H1 (cell line): Measurements from ENCODE around the gene GAB3. TPM values are rescaled to one million over a fixed set of nuclear protein-coding genes. Genes with fewer than 3 reads are reported as not detected.

ENCODE experiments used
- CTCF ChIA-PET: fragments of 300-600 bp; sonication (Branson Sonifier 250); formaldehyde crosslinking; loops from one replicate; lab custom pipeline; 2021; ENCODE audit not compliant: partially characterized antibody; lab: Charles Lee
- POLR2A ChIA-PET: fragments of 300-600 bp; sonication (Branson Sonifier 250); formaldehyde crosslinking; loops from one replicate; lab custom pipeline; 2021; ENCODE audit warnings: inconsistent platforms; ENCODE audit not compliant: partially characterized antibody; lab: Charles Lee
- DNase-seq, 2 experiments: peaks; one replicate each; pipeline versions ENCODE4 v3.0.0 to v3.0.0-alpha.2; 2010 to 2022; ENCODE audit warnings: low spot score in 2 of 2, low read depth in 1 of 2, mixed read lengths in 1 of 2
- FAIRE-seq: peaks from 2 replicates; lab custom pipeline; 2011; peaks lifted over from hg19 to GRCh38; lab: Jason Lieb, UNC
- H2AFZ ChIP-seq: 2 replicates; pipeline ENCODE4 v1.8.1; 2012; ENCODE audit warnings: low read length, inconsistent platforms
- H2AK5ac ChIP-seq: 2 replicates; pipeline ENCODE4 v1.6.1; 2013; ENCODE audit warnings: low read depth, low read length
- H2BK120ac ChIP-seq: replicated peaks from 2 replicates; pipeline ENCODE3; 2013; ENCODE audit warnings: low read depth, low read length, inconsistent platforms
- H2BK12ac ChIP-seq: 2 replicates; pipeline ENCODE4 v1.6.1; 2013; ENCODE audit warnings: low read depth, low read length
- H2BK15ac ChIP-seq: 2 replicates; pipeline ENCODE4 v1.6.1; 2013; ENCODE audit warnings: low read length
- H2BK20ac ChIP-seq: 2 replicates; pipeline ENCODE4 v1.6.1; 2013; ENCODE audit warnings: low read length
- H2BK5ac ChIP-seq: 2 replicates; pipeline ENCODE4 v1.6.1; 2013; ENCODE audit warnings: low read depth, low read length
- H3K14ac ChIP-seq: 2 replicates; pipeline ENCODE4 v1.6.1; 2013; ENCODE audit warnings: inconsistent platforms; ENCODE audit not compliant: insufficient read length
- H3K18ac ChIP-seq: 2 replicates; pipeline ENCODE4 v1.6.1; 2013; ENCODE audit warnings: low read length; ENCODE audit errors: extremely low read depth
- H3K23ac ChIP-seq: 2 replicates; pipeline ENCODE4 v1.6.1; 2013; ENCODE audit warnings: inconsistent platforms; ENCODE audit not compliant: insufficient read length
- H3K23me2 ChIP-seq: 2 replicates; pipeline ENCODE4 v1.6.1; 2013; ENCODE audit warnings: low read depth, low read length
- H3K27ac ChIP-seq: 2 replicates; pipeline ENCODE4 v1.6.1; 2011; ENCODE audit warnings: low read depth, low read length, inconsistent platforms
- H3K27me3 ChIP-seq, 4 experiments: replicated peaks in 1 of 4; 1 replicate in 1 of 4; 2 replicates in 3 of 4; pipeline versions ENCODE4 v1.6.1 to v1.8.1; 2011 to 2013; ENCODE audit warnings: low read length in 3 of 4, mild to moderate bottlenecking in 3 of 4, inconsistent platforms in 2 of 4, mixed read lengths in 2 of 4, moderate library complexity in 1 of 4; ENCODE audit not compliant: control insufficient read depth in 3 of 4, insufficient read depth in 3 of 4; ENCODE audit errors: extremely low read depth in 1 of 4
- H3K36me3 ChIP-seq, 4 experiments: 2 replicates each; pipeline versions ENCODE4 v1.6.1 to v1.8.1; 2011 to 2013; ENCODE audit warnings: mild to moderate bottlenecking in 4 of 4, low read length in 3 of 4, moderate library complexity in 2 of 4, control low read depth in 1 of 4, inconsistent platforms in 1 of 4; ENCODE audit not compliant: insufficient read depth in 4 of 4, control insufficient read depth in 2 of 4
- H3K4ac ChIP-seq: replicated peaks from 2 replicates; pipeline ENCODE3; 2013; ENCODE audit warnings: low read length, low read depth, mixed read lengths, inconsistent platforms; ENCODE audit not compliant: insufficient read length
- H3K4me1 ChIP-seq, 4 experiments: replicated peaks in 1 of 4; 1 replicate in 1 of 4; 2 replicates in 3 of 4; pipeline versions ENCODE4 v1.6.1 to v1.8.1; 2011 to 2013; ENCODE audit warnings: low read length in 3 of 4, inconsistent platforms in 2 of 4, mixed read lengths in 1 of 4; ENCODE audit not compliant: insufficient read depth in 4 of 4, control insufficient read depth in 3 of 4
- H3K4me2 ChIP-seq, 2 experiments: 2 replicates each; pipeline versions ENCODE4 v1.6.1 to v1.8.1; 2011 to 2013; ENCODE audit warnings: low read depth in 2 of 2, low read length in 2 of 2, control low read depth in 1 of 2, inconsistent platforms in 1 of 2, mild to moderate bottlenecking in 1 of 2; ENCODE audit not compliant: insufficient read depth in 1 of 2
- H3K4me3 ChIP-seq, 4 experiments: fragments of 200-600, 300-600 bp in 1 of 4; sonication (generic), shearing (Covaris generic), sonication (Bioruptor Twin) in 1 of 4; 2 replicates each; pipeline versions ENCODE4 v1.5.1 to v1.8.1; 2011 to 2016; ENCODE audit warnings: low read length in 4 of 4, low read depth in 3 of 4, control low read depth in 2 of 4, inconsistent platforms in 2 of 4, mild to moderate bottlenecking in 2 of 4, mixed read lengths in 1 of 4, moderate library complexity in 1 of 4; ENCODE audit not compliant: insufficient read depth in 2 of 4; ENCODE audit errors: extremely low read depth in 1 of 4
- H3K56ac ChIP-seq: replicated peaks from 2 replicates; pipeline ENCODE3; 2013; ENCODE audit warnings: low read depth, mild to moderate bottlenecking, mixed read lengths, low read length, inconsistent platforms; ENCODE audit not compliant: insufficient read length
- H3K79me1 ChIP-seq: 2 replicates; pipeline ENCODE4 v1.6.1; 2013; ENCODE audit warnings: low read depth, low read length, control low read depth
- H3K79me2 ChIP-seq, 2 experiments: 2 replicates each; pipeline versions ENCODE4 v1.6.1 to v1.8.1; 2012 to 2013; ENCODE audit warnings: low read length in 2 of 2, mild to moderate bottlenecking in 2 of 2, inconsistent platforms in 1 of 2; ENCODE audit not compliant: insufficient read depth in 2 of 2, control insufficient read depth in 1 of 2
- H3K9ac ChIP-seq, 4 experiments: replicated peaks in 1 of 4; 1 replicate in 1 of 4; 2 replicates in 3 of 4; pipeline versions ENCODE4 v1.6.1 to v1.8.1; 2011 to 2013; ENCODE audit warnings: low read depth in 3 of 4, low read length in 3 of 4, control low read depth in 2 of 4, mild to moderate bottlenecking in 2 of 4, moderate library complexity in 2 of 4, inconsistent platforms in 1 of 4; ENCODE audit errors: extremely low read depth in 1 of 4
- H3K9me3 ChIP-seq, 2 experiments: 2 replicates each; pipeline versions ENCODE4 v1.6.1 to v1.8.1; 2012 to 2013; ENCODE audit warnings: mild to moderate bottlenecking in 2 of 2, moderate library complexity in 2 of 2, control low read depth in 1 of 2, inconsistent platforms in 1 of 2, low read depth in 1 of 2, low read length in 1 of 2, mixed read lengths in 1 of 2; ENCODE audit not compliant: insufficient read depth in 2 of 2
- H4K20me1 ChIP-seq, 2 experiments: replicated peaks in 1 of 2; 2 replicates each; pipeline versions ENCODE3 to v1.8.1; 2011 to 2013; ENCODE audit warnings: inconsistent platforms in 2 of 2, low read length in 2 of 2, mild to moderate bottlenecking in 1 of 2; ENCODE audit not compliant: insufficient read depth in 2 of 2, control insufficient read depth in 1 of 2
- H4K5ac ChIP-seq: 2 replicates; pipeline ENCODE4 v1.6.1; 2013; ENCODE audit warnings: low read length, low read depth, mixed read lengths, inconsistent platforms; ENCODE audit not compliant: insufficient read length
- H4K8ac ChIP-seq: 2 replicates; pipeline ENCODE4 v1.8.0; 2013; ENCODE audit warnings: mild to moderate bottlenecking, moderate library complexity, low read length, inconsistent platforms; ENCODE audit not compliant: insufficient read depth; ENCODE audit errors: extremely low read depth
- H4K91ac ChIP-seq: replicated peaks from 2 replicates; pipeline ENCODE3; 2013; ENCODE audit warnings: low read length, mixed read lengths, inconsistent platforms; ENCODE audit not compliant: insufficient read length
- EGR1 ChIP-seq: IDR thresholded peaks from 2 replicates; pipeline ENCODE4 v1.6.1; 2011; ENCODE audit warnings: low read depth, low read length, borderline replicate concordance
- PHF8 ChIP-seq: fragments of 200-600 bp; sonication (generic); conservative IDR thresholded peaks from 2 replicates; pipeline ENCODE4 v1.7.1; 2012; ENCODE audit warnings: low read depth, mild to moderate bottlenecking, inconsistent platforms, low read length, moderate library complexity
- RAD21 ChIP-seq, 2 experiments: IDR thresholded peaks in 1 of 2; conservative IDR thresholded peaks in 1 of 2; 2 replicates each; pipeline ENCODE4 v1.6.1; 2011; ENCODE audit warnings: low read depth in 2 of 2, low read length in 2 of 2, improper control_type of control experiment in 1 of 2, inconsistent platforms in 1 of 2, mild to moderate bottlenecking in 1 of 2, moderate library complexity in 1 of 2
- SP2 ChIP-seq: IDR thresholded peaks from 2 replicates; pipeline ENCODE4 v1.6.1; 2012; ENCODE audit warnings: mild to moderate bottlenecking, low read length, inconsistent platforms
- TBP ChIP-seq: IDR thresholded peaks from 2 replicates; pipeline ENCODE4 v1.6.1; 2011; ENCODE audit warnings: low read depth, low read length, improper control_type of control experiment
- WGBS, 2 experiments: shearing (Covaris generic) in 1 of 2; methylation state at CpG; one replicate each; pipeline versions ENCODE4 v1.1.6 to v1.1.7; 2013 to 2015; ENCODE audit warnings: low lambda C conversion rate in 2 of 2, mixed read lengths in 2 of 2, inconsistent platforms in 1 of 2, low coverage in 1 of 2, missing lambda C conversion rate in 1 of 2; ENCODE audit not compliant: insufficient replicate concordance in 2 of 2, insufficient coverage in 1 of 2, insufficient read length in 1 of 2; ENCODE audit errors: extremely low coverage in 1 of 2, missing lambda C conversion rate in 1 of 2; 5-methylcytosine and 5-hydroxymethylcytosine counted together
- polyA plus RNA-seq, 7 experiments: library from polyadenylated mRNA; depleted of rRNA in 3 of 7; stranded (reverse) in 5 of 7; unstranded in 2 of 7; fragments of >200 nt in 5 of 7; fragments of 200-250 nt in 2 of 7; gene quantifications; 1 replicate in 5 of 7; 2 replicates in 1 of 7; 4 replicates in 1 of 7; pipeline versions ENCODE4 v1.2.1 to v1.2.3, GENCODE V29; 2011 to 2013; ENCODE audit warnings: missing spikeins in 2 of 7, mixed read lengths in 2 of 7
- total RNA-seq: library from RNA; stranded (reverse); fragmentation: NEBNext Ultra II Directional; extraction: Animal tissue kit (Norgen Biotek cat#: 25700); gene quantifications from 2 replicates; pipeline ENCODE4 v1.2.1, GENCODE V29; 2021

The GAB3 gene
- total and polyA plus RNA-seq, 2 of the 8 experiments (the other 6 are each of a cell fraction or from before 2014, with no cell fraction given): 0.48 to 1.2 TPM

GRCh38 chrX:154724993-154725756 lies 25.7 kb downstream of the GAB3 start:
- no peak overlapping the region for H2BK120ac ChIP-seq
- no peaks in the 10 kb centered on the region for H3K27me3 ChIP-seq
- no peaks in the 10 kb centered on the region for H3K9me3 ChIP-seq
- H3K79me1 ChIP-seq: no peaks in the 10 kb centered on the region
- POLR2A ChIA-PET: no interaction called here
- H3K79me2 ChIP-seq: no peaks in the 10 kb centered on the region
- H2BK12ac ChIP-seq: no peak overlapping the region
- H3K27ac ChIP-seq: no peak overlapping the region
- H4K5ac ChIP-seq: no peak overlapping the region
- no peak overlapping the region for H3K14ac ChIP-seq
- H4K91ac ChIP-seq: no peak overlapping the region
- H3K4me3 ChIP-seq: no peak overlapping the region
- H3K56ac ChIP-seq: no peak overlapping the region
- no peaks in the 10 kb centered on the region for H3K36me3 ChIP-seq
- no peaks in the 10 kb centered on the region for H4K20me1 ChIP-seq
- no peak overlapping the region for H3K4me2 ChIP-seq
- H4K8ac ChIP-seq: no peak overlapping the region
- no peak overlapping the region for H3K9ac ChIP-seq
- FAIRE-seq: no peak
- no peaks in the 10 kb centered on the region for H3K4me1 ChIP-seq
- H2AK5ac ChIP-seq: no peak overlapping the region
- TF ChIP-seq TBP: no peak
- TF ChIP-seq EGR1: no peak
- TF ChIP-seq RAD21 (IDR thresholded peaks at IDR 0.05 in 1 of 2, conservative IDR thresholded peaks at IDR 0.05 in 1 of 2; ENCODE audit: low read depth in 2 of 2, low read length in 2 of 2): no peak
- TF ChIP-seq SP2: no peak
- no peak for TF ChIP-seq PHF8
- TF ChIP-seq, all 59 proteins: peak for 0
- Histone ChIP-seq H3K23ac (no peak overlapping the region), H2BK15ac (no peak overlapping the region), H3K4ac (no peak overlapping the region), H3K18ac (no peak overlapping the region), H3K23me2 (no peaks in the 10 kb centered on the region), H2BK20ac (no peak overlapping the region), H2BK5ac (no peak overlapping the region), H2AFZ (no peak overlapping the region)
- 77% methylated on average over 2 of the region's 2 CpGs; no CpG with 5 or more reads in 1 of the 2 experiments for WGBS, 2 experiments
- CTCF ChIA-PET: no interaction called here
- no peak for DNase-seq
